Fibroblast of villous mesenchyme (primary cell): ENCODE measurements around the gene SFMBT2. TPM values are rescaled to one million over a fixed set of nuclear protein-coding genes. Genes with fewer than 3 reads are reported as not detected.
A peak's percentile ranks its signal among the peaks of the same experiment; 100 is the strongest.

ENCODE experiments used
- DNase-seq: peaks from one replicate; pipeline ENCODE4 v3.0.0-alpha.2; 2010; ENCODE audit warnings: low read depth
- H3K4me3 ChIP-seq: 2 replicates; pipeline ENCODE4 v1.5.1; 2011; ENCODE audit warnings: low read depth, mild to moderate bottlenecking, low read length
- CTCF ChIP-seq: IDR thresholded peaks from 2 replicates; pipeline ENCODE4 v1.5.1; 2012; ENCODE audit warnings: low read depth, mild to moderate bottlenecking, low read length; ENCODE audit not compliant: insufficient read depth
- total RNA-seq: library from RNA; depleted of rRNA; stranded (reverse); fragments of >200 nt; gene quantifications from 2 replicates; pipeline ENCODE4 v1.2.3, GENCODE V29; 2012

SFMBT2 gene
- total RNA-seq, 1 donor, result 1.7 TPM

- DNase-seq, result no peak
- TF ChIP-seq CTCF, result no peak
- no peak overlapping the region for H3K4me3 ChIP-seq
Observed at GRCh38 chr10:7159517-7159916, 251.3 kb downstream of the SFMBT2 start.

GRCh38 chr10:7157091-7157490, 253.7 kb downstream of the SFMBT2 start:
- no peak overlapping the region for H3K4me3 ChIP-seq
- no peak for TF ChIP-seq CTCF
- no peak for DNase-seq

GRCh38 chr10:7153750-7154149, 257.1 kb downstream of the SFMBT2 start:
- peak; percentile 8 for DNase-seq
- TF ChIP-seq CTCF, result no peak

DNA sequence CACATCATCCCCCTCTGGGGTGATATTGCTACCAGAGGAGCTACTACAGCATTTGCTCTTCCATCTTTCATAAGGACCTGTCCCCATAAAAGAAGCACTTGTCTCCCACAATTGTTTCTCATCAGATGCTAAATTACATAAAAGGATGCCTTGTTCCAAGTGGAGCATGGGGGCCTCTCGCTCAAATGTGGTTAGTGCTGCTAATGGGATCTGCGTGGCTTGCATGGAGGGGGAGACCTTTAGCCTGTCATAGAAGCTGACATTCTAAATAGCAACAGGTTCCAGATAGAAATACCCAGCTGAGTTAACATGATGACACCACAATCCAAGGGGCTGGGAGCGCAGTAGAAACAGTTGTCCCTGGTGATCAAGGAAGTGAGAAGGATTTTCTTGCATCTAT, 257.9 kb downstream of the SFMBT2 start:
- no peak for TF ChIP-seq CTCF
- DNase-seq, result no peak
- H3K4me3 ChIP-seq, result no peak overlapping the region

More at GRCh38 chr10:7153750-7154149, 257.1 kb downstream of the SFMBT2 start:
- H3K4me3 ChIP-seq, result no peak overlapping the region

DNA sequence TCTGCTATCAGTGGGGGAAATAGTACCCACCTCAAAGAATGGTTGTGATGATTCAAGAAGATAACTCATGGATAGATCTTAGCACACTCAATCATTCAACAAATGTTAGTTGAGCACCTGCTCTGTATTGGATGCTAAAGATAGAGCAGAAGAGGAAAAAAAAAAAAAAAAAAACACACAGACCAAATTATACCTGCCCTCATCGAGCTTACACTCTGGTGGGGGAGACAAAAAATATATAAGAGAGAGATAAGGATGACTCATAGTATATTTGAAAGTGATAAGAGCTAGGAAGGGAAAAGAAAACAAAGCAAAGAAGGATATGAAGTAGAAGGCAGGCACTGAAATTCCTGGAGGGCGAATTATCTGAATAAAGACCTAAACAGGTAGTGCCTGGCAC, 258.5 kb downstream of the SFMBT2 start:
- DNase-seq, result no peak
- no peak for TF ChIP-seq CTCF
- H3K4me3 ChIP-seq, result no peak overlapping the region

DNA sequence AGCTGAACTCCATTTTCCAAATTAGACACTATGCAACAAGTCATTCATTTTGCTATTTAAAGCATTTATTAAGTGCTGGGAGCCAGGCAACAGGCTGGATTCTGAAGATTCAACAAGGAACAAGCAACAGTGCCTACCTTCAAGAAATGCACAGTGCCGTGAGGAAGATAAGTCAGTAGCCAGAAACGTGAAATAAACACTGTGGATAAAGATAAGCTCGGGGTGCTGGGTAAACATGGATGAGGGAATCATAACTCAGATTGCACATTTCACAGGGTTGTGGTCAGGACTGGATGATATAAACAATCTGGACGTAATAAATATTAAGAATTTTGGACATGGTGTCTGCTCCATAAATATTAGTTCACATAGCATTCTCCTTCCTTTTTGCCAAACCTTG, 259.3 kb downstream of the SFMBT2 start:
- no peak overlapping the region for H3K4me3 ChIP-seq
- peak; percentile 50 for DNase-seq
- TF ChIP-seq CTCF, result no peak

GRCh38 chr10:7150349-7150748, 260.5 kb downstream of the SFMBT2 start:
- DNase-seq, result no peak
- no peak for TF ChIP-seq CTCF
- H3K4me3 ChIP-seq, result no peak overlapping the region
